Effector memory CD4-positive, alpha-beta T cell (primary cell): ENCODE results near the gene U2AF1.
"Not testable (repeated sequence)": the region's sequence is repeated elsewhere in the genome, so short reads cannot be mapped to it uniquely, and the experiment has no call there.

ENCODE experiments used
- DNase-seq, 3 donors: peaks; one replicate each; pipeline ENCODE4 v3.0.0-alpha.2; 2020
- H3K27ac ChIP-seq: 2 replicates; pipeline ENCODE4 v1.7.0; 2013; ENCODE audit warnings: mild to moderate bottlenecking, low read length, moderate library complexity; ENCODE audit not compliant: insufficient read depth, poor library complexity, severe bottlenecking
- H3K27me3 ChIP-seq: replicated peaks from 2 replicates; pipeline ENCODE4 v1.7.0; 2013; ENCODE audit warnings: mild to moderate bottlenecking, low read length; ENCODE audit not compliant: insufficient read depth, control insufficient read depth, poor library complexity, severe bottlenecking
- H3K36me3 ChIP-seq: 2 replicates; pipeline ENCODE4 v1.7.0; 2013; ENCODE audit warnings: mild to moderate bottlenecking, low read length, moderate library complexity; ENCODE audit not compliant: control insufficient read depth, insufficient read depth
- H3K4me1 ChIP-seq: 2 replicates; pipeline ENCODE4 v1.7.0; 2013; ENCODE audit warnings: low read length, mild to moderate bottlenecking; ENCODE audit not compliant: control insufficient read depth, insufficient read depth, poor library complexity, severe bottlenecking
- H3K4me3 ChIP-seq: 2 replicates; pipeline ENCODE4 v1.7.0; 2013; ENCODE audit warnings: low read length, low read depth, mild to moderate bottlenecking; ENCODE audit not compliant: insufficient read depth, poor library complexity, severe bottlenecking
- H3K9me3 ChIP-seq: 2 replicates; pipeline ENCODE4 v1.7.0; 2013; ENCODE audit warnings: mild to moderate bottlenecking, low read length, moderate library complexity; ENCODE audit not compliant: control insufficient read depth

Gene U2AF1

DNA sequence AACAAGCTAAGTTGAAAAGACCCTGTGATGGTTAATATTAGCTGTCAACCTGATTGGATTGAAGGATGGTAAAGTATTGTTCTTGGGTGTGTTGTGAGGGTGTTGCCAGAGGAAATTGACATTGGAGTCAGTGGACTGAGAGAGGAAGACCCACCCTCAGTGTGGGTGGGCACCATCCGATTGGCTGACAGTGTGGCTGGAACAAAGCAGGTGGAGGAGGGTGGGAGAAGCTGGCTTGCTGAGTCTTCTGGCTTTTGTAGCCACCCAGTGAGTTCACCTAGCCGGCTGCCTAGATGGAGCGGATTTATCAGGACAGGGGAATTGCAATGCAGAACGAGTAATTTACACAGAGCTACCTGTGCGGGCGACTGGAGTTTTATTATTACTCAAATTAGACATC is 7.1 kb upstream of the U2AF1 start:
- H3K4me1 ChIP-seq, H3K27me3 ChIP-seq, H3K9me3 ChIP-seq, H3K36me3 ChIP-seq, H3K4me3 ChIP-seq, DNase-seq, H3K27ac ChIP-seq: not testable (repeated sequence)

DNA sequence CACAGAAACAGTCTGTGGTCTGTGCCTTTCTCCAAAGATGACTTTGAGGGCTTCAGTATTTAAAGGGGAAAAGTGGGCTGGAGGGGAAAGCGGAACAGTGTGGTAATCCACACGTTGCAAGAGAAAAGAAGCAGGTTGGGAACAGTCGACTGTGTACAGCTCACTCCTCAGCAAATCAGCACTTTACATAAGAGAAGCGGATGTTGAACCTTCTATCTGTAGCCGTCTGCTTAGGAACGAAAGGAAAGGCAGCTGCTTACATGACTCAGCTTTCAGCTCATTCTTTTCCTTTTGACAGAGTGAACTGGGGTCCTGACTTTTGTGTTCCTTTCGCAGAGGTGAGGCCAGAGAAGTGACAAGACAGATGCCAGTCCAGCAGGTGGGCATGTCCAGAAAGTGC is 1.6 kb upstream of the U2AF1 start:
- H3K4me3 ChIP-seq, H3K36me3 ChIP-seq, H3K9me3 ChIP-seq, H3K27ac ChIP-seq, H3K4me1 ChIP-seq, DNase-seq, H3K27me3 ChIP-seq: not testable (repeated sequence)

- not testable (repeated sequence) for H3K27ac ChIP-seq, H3K4me1 ChIP-seq, DNase-seq, H3K27me3 ChIP-seq, H3K9me3 ChIP-seq, H3K4me3 ChIP-seq, H3K36me3 ChIP-seq
Observed at GRCh38 chr21:43108177-43108576, 807 bp upstream of the U2AF1 start.

DNA sequence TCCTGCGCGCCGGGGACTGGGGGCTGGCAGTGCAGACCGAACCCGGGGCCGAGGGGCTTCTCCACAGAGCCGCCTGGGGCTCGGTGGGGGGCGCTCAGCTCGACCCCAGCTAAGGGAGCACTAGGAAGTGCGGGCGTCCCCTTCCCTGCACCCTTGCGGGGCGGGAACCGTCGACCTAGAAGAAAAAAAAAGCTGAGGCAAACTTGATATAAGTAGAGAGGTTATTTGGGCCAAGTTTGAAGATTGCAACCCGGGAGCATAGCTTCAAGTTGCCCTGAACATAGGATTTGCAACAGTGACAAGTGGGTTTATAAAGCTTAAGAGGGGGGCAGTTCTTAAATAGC is 396 bp upstream of the U2AF1 start:
- H3K4me3 ChIP-seq, H3K27ac ChIP-seq, H3K36me3 ChIP-seq, H3K4me1 ChIP-seq, H3K27me3 ChIP-seq, H3K9me3 ChIP-seq, DNase-seq: not testable (repeated sequence)

DNA sequence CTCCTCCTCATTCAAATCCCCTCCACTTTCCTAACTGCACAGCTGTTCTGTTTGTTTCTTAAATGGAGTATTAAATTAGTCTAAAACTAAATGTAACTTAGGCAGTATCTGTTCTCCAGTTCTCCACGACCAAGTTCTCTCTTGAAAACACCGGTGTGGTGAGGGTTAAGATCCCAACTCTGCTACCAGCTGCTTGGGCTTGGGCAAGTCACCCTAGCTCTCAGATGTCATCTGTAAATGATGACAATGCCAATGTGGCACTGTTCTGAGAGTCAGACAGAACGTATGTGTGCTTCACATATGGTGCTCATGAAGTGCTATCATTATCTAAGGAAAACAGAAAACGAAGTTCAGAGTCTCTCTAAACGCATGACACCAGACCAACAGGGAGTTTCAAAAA is 2.7 kb downstream of the U2AF1 start:
- H3K9me3 ChIP-seq, H3K4me3 ChIP-seq, H3K27me3 ChIP-seq, DNase-seq, H3K36me3 ChIP-seq, H3K27ac ChIP-seq, H3K4me1 ChIP-seq: not testable (repeated sequence)

DNA sequence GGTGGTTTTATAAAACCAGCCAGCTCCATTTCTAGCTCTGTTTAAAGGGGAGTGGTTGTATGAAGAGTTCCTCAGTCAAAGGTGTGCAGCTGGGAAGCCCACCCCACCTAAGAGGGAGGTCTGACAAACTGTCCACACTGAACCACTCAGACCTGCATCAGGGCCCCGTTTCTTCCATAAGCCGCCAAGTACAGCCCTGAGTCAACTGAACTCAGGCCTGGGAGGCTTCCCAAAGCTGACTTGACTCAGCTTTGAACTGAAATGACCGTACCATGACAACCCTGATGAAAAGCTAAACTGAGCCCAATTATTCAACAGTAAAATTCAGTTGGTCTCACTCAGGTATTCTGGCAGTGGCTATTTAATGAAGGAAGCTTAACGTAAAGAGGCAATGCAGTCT is 5.1 kb downstream of the U2AF1 start:
- DNase-seq, H3K27me3 ChIP-seq: not testable (repeated sequence)

DNA sequence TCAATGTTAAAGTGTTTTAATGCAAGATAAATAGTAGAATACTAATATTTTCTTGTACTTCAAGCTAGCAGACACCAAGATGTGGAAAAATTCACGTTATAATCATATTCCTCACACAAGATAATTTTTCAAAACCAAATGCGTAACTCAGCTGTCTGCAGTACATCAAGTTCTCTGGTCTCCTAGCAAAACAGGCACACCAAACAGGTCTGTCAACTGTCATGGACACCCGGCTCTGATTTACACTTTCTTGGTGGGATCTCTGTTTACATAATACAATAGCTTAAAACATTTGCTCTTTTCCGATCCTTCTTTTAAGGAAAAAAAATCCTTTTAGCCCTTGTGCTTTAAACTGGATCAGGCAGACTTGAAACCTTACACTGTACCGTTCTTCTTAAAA is 5.7 kb downstream of the U2AF1 start:
- H3K9me3 ChIP-seq, H3K36me3 ChIP-seq, H3K27ac ChIP-seq, DNase-seq, H3K4me3 ChIP-seq, H3K27me3 ChIP-seq, H3K4me1 ChIP-seq: not testable (repeated sequence)

More for the DNA sequence above, 5.1 kb downstream of the U2AF1 start:
- not testable (repeated sequence) for H3K36me3 ChIP-seq, H3K4me1 ChIP-seq, H3K27ac ChIP-seq, H3K9me3 ChIP-seq, H3K4me3 ChIP-seq

GRCh38 chr21:43101000-43101399 is 6.4 kb downstream of the U2AF1 start:
- not testable (repeated sequence) for H3K9me3 ChIP-seq, H3K4me3 ChIP-seq, H3K27ac ChIP-seq, H3K4me1 ChIP-seq, H3K36me3 ChIP-seq, H3K27me3 ChIP-seq, DNase-seq

DNA sequence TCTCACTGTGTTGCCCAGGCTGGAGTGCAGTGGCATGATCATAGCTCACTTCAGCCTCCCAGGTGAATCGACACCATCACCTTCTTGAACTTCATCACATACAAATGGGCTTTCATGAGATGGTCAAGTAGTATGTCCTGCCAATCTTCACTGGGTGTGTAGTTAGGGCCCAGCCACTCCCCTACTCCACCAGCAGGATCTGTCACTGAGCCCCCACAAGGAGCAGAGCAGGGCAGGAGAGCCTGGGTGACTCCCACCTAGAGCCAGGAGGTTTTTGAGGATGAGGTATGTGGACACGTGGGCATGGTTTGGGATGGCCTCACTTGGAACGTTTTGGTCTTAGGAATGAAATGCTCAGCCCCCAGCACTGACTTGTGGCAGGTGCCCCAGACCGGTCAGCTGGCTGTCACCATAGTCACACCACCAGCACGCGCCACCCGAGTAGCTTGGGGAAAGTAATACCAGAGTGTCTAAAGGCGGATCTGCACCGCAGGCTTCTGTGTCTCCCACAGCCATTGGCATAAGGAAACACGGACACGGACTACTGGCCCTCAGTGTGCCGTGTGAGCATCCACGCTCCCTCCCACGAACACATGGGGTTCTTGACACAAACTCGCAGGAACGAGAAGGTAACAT is 15.3 kb downstream of the U2AF1 start:
- not testable (repeated sequence) for H3K4me1 ChIP-seq, H3K4me3 ChIP-seq, H3K27me3 ChIP-seq, H3K9me3 ChIP-seq, H3K27ac ChIP-seq, DNase-seq, H3K36me3 ChIP-seq

DNA sequence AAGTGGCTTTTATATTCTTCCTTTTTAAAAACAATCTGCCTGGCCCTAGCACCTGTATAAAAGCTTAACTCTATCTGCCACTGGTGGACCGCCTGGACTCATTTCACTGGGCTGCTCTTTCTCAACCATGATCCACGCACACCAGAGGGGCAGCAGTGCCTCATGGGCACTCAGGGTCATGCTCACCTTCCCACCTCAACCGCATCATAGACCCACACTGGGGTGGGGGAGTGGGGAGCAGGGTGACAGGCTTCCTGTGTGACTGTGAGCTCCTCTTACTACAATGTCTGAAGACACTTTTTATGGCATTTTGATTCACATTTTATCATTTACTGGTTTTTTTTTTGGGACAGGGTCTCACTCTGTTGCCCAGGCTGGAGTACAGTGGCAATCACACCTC is 16.4 kb downstream of the U2AF1 start:
- not testable (repeated sequence) for DNase-seq, H3K4me3 ChIP-seq, H3K27me3 ChIP-seq, H3K4me1 ChIP-seq, H3K27ac ChIP-seq, H3K36me3 ChIP-seq, H3K9me3 ChIP-seq

GRCh38 chr21:43089463-43089862 is 17.9 kb downstream of the U2AF1 start:
- not testable (repeated sequence) for H3K4me3 ChIP-seq, H3K36me3 ChIP-seq, H3K9me3 ChIP-seq, H3K27me3 ChIP-seq, H3K27ac ChIP-seq, H3K4me1 ChIP-seq, DNase-seq
